Endothelial cell of umbilical vein (primary cell): ENCODE data around the gene PNKD.

Source experiments
- CTCF ChIP-seq, 2 donors: IDR thresholded peaks; 1 replicate in 1 of 2; 2 replicates in 1 of 2; pipeline ENCODE4 v1.5.1; 2011; ENCODE audit warnings: low read length in 2 of 2, mild to moderate bottlenecking in 2 of 2, moderate library complexity in 2 of 2, control low read depth in 1 of 2, inconsistent platforms in 1 of 2, low read depth in 1 of 2; ENCODE audit not compliant: insufficient read depth in 1 of 2; ENCODE audit errors: extremely low read depth in 1 of 2
- JUN ChIP-seq: IDR thresholded peaks from 2 replicates; pipeline ENCODE4 v1.6.1; 2011; ENCODE audit warnings: borderline replicate concordance, low read depth; ENCODE audit not compliant: insufficient read length, insufficient read depth
- POLR2A ChIP-seq: IDR thresholded peaks from 2 replicates; pipeline ENCODE4 v1.6.1; 2012; ENCODE audit warnings: low read depth, mild to moderate bottlenecking, control low read depth, low read length
- POLR2AphosphoS5 ChIP-seq: IDR thresholded peaks from 2 replicates; pipeline ENCODE4 v1.6.1; 2012; ENCODE audit warnings: low read depth, mild to moderate bottlenecking, control low read depth, low read length, moderate library complexity; ENCODE audit not compliant: insufficient read depth

GRCh38 chr2:218223046-218223445 lies 47.3 kb upstream of the PNKD start:
- TF ChIP-seq JUN (peak; percentile 31), CTCF (IDR thresholded peaks at IDR 0.05; ENCODE audit: extremely low read depth in 1 of 2, insufficient read depth in 1 of 2, low read depth in 1 of 2, low read length in 2 of 2) (no peak), POLR2AphosphoS5 (no peak), POLR2A (no peak)
